HL-60 (cell line): ENCODE measurements around the gene SLC26A8.

ENCODE experiments used
- DNase-seq, 2 experiments: peaks; one replicate each; pipeline ENCODE4 v3.0.0-alpha.2; 2010 to 2020; ENCODE audit warnings: low read depth in 1 of 2, low spot score in 1 of 2
- H3K27ac ChIP-seq: fragments of 250-450 bp; sonication (Bioruptor Pico); replicated peaks from 2 replicates; pipeline ENCODE4 v1.5.1; 2020; ENCODE audit warnings: mild to moderate bottlenecking, moderate library complexity
- H3K27me3 ChIP-seq: fragments of 250-450 bp; sonication (Bioruptor Pico); 2 replicates; pipeline ENCODE4 v1.5.1; 2021; ENCODE audit warnings: mild to moderate bottlenecking, moderate library complexity; ENCODE audit not compliant: insufficient read depth, poor library complexity, severe bottlenecking
- H3K4me3 ChIP-seq: replicated peaks from 2 replicates; pipeline ENCODE4 v1.5.1; 2011; ENCODE audit warnings: mild to moderate bottlenecking, control low read depth, low read length; ENCODE audit not compliant: insufficient read depth
- GABPA ChIP-seq: IDR thresholded peaks from 2 replicates; pipeline ENCODE4 v1.6.1; 2012; ENCODE audit warnings: low read depth
- POLR2AphosphoS5 ChIP-seq: IDR thresholded peaks from 2 replicates; pipeline ENCODE4 v1.6.1; 2012; ENCODE audit warnings: low read depth
- REST ChIP-seq: IDR thresholded peaks from 2 replicates; pipeline ENCODE4 v1.6.1; 2012; ENCODE audit warnings: low read depth; ENCODE audit not compliant: insufficient replicate concordance
- SPI1 ChIP-seq: IDR thresholded peaks from 2 replicates; pipeline ENCODE4 v1.6.1; 2012; ENCODE audit warnings: low read depth, mild to moderate bottlenecking, borderline replicate concordance
- TF ChIP-seq, protein P1 (sequence below): IDR thresholded peaks from one replicate; pipeline ENCODE4 v1.5.1; 2011; ENCODE audit warnings: low read length, control low read depth, inconsistent platforms; ENCODE audit not compliant: insufficient read depth

Gene SLC26A8

GRCh38 chr6:35972471-35973367, 51.7 kb downstream of the SLC26A8 start:
- DNase-seq: no peak
- no peak for TF ChIP-seq GABPA
- no peak for TF ChIP-seq REST
- TF ChIP-seq, protein P1, sequence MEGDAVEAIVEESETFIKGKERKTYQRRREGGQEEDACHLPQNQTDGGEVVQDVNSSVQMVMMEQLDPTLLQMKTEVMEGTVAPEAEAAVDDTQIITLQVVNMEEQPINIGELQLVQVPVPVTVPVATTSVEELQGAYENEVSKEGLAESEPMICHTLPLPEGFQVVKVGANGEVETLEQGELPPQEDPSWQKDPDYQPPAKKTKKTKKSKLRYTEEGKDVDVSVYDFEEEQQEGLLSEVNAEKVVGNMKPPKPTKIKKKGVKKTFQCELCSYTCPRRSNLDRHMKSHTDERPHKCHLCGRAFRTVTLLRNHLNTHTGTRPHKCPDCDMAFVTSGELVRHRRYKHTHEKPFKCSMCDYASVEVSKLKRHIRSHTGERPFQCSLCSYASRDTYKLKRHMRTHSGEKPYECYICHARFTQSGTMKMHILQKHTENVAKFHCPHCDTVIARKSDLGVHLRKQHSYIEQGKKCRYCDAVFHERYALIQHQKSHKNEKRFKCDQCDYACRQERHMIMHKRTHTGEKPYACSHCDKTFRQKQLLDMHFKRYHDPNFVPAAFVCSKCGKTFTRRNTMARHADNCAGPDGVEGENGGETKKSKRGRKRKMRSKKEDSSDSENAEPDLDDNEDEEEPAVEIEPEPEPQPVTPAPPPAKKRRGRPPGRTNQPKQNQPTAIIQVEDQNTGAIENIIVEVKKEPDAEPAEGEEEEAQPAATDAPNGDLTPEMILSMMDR: no peak
- TF ChIP-seq POLR2AphosphoS5: no peak
- TF ChIP-seq SPI1: no peak

GRCh38 chr6:35970181-35970580, 54.3 kb downstream of the SLC26A8 start:
- H3K4me3 ChIP-seq: no peak overlapping the region
- TF ChIP-seq, protein P1: no peak
- no peak for TF ChIP-seq POLR2AphosphoS5
- no peak for TF ChIP-seq SPI1
- TF ChIP-seq GABPA: no peak
- no peak for TF ChIP-seq REST
- DNase-seq: no peak
- H3K27me3 ChIP-seq: no peaks in the 10 kb centered on the region
- H3K27ac ChIP-seq: no peak overlapping the region

More at GRCh38 chr6:35972471-35973367, 51.7 kb downstream of the SLC26A8 start:
- Histone ChIP-seq H3K27ac (no peak overlapping the region), H3K4me3 (no peak overlapping the region), H3K27me3 (no peaks in the 10 kb centered on the region)

GRCh38 chr6:35969646-35970045, 54.8 kb downstream of the SLC26A8 start:
- TF ChIP-seq REST (no peak), SPI1 (no peak), POLR2AphosphoS5 (no peak), GABPA (no peak)
- no peak for DNase-seq
- no peaks in the 10 kb centered on the region for H3K27me3 ChIP-seq
- no peak overlapping the region for H3K27ac ChIP-seq
- H3K4me3 ChIP-seq: no peak overlapping the region
